Urinary bladder (tissue), 4 donors: ENCODE data around the gene RAB31. TPM values are rescaled to one million over a fixed set of nuclear protein-coding genes. Genes with fewer than 3 reads are reported as not detected.

Source experiments
- DNase-seq: peaks from one replicate; pipeline ENCODE4 v3.0.0-alpha.2; 2015; ENCODE audit errors: extremely low spot score
- H3K27ac ChIP-seq: one replicate; pipeline ENCODE4 v1.5.1; 2013; ENCODE audit warnings: low read depth, mild to moderate bottlenecking, moderate library complexity
- H3K36me3 ChIP-seq: one replicate; pipeline ENCODE4 v1.6.1; 2013; ENCODE audit warnings: mild to moderate bottlenecking, moderate library complexity; ENCODE audit not compliant: insufficient read depth
- H3K4me1 ChIP-seq: one replicate; pipeline ENCODE4 v1.6.1; 2013; ENCODE audit warnings: mild to moderate bottlenecking, moderate library complexity; ENCODE audit not compliant: insufficient read depth
- H3K4me3 ChIP-seq: one replicate; pipeline ENCODE4 v1.5.1; 2013; ENCODE audit warnings: low read depth, low read length
- WGBS: extraction: QIAGEN DNeasy Blood & Tissue Kit; methylation state at CpG from one replicate; pipeline ENCODE4 v1.1.7; 2013; 5-methylcytosine and 5-hydroxymethylcytosine counted together
- polyA plus RNA-seq: library from polyadenylated mRNA; stranded (reverse); fragments of 200-250 nt; gene quantifications from one replicate; pipeline ENCODE4 v1.2.3, GENCODE V29; 2013
- total RNA-seq: library from RNA; depleted of rRNA; stranded (reverse); fragments of >200 nt; gene quantifications from one replicate; pipeline ENCODE4 v1.2.3, GENCODE V29; 2014
- donor health status: healthy with polysubstance abuse.
- donor health status: healthy.

Gene RAB31
- total and polyA plus RNA-seq, 2 donors, result 37.1 to 77.2 TPM

- H3K27ac ChIP-seq, result no peak overlapping the region
- H3K36me3 ChIP-seq, result no peaks in the 10 kb centered on the region
- no peaks in the 10 kb centered on the region for H3K4me1 ChIP-seq
- WGBS, result 85% methylated on average over 10 of the region's 10 CpGs
- DNase-seq, result no peak
- H3K4me3 ChIP-seq, result no peak overlapping the region
These were observed 131.8 kb downstream of the RAB31 start for GRCh38 chr18:9839853-9840252.

- no peak overlapping the region for H3K4me3 ChIP-seq
- no peak overlapping the region for H3K27ac ChIP-seq
- DNase-seq, result no peak
- no peaks in the 10 kb centered on the region for H3K4me1 ChIP-seq
- H3K36me3 ChIP-seq, result peaks cover 2% of the 10 kb centered on the region
- 73% methylated on average over 4 of the region's 4 CpGs for WGBS
These were observed 133.7 kb downstream of the RAB31 start for GRCh38 chr18:9841752-9842151.

- H3K4me1 ChIP-seq, result no peaks in the 10 kb centered on the region
- no peak overlapping the region for H3K27ac ChIP-seq
- peaks cover 2% of the 10 kb centered on the region for H3K36me3 ChIP-seq
- no peak for DNase-seq
- H3K4me3 ChIP-seq, result no peak overlapping the region
- WGBS, result 99% methylated on average over 6 of the region's 6 CpGs
These were observed 134.3 kb downstream of the RAB31 start for GRCh38 chr18:9842448-9842847.

- H3K4me1 ChIP-seq, result no peaks in the 10 kb centered on the region
- no peak overlapping the region for H3K4me3 ChIP-seq
- H3K27ac ChIP-seq, result no peak overlapping the region
- peaks cover 2% of the 10 kb centered on the region for H3K36me3 ChIP-seq
- WGBS, result 90% methylated on average over 3 of the region's 3 CpGs
- DNase-seq, result no peak
These were observed 137.2 kb downstream of the RAB31 start for GRCh38 chr18:9845256-9845655.

GRCh38 chr18:9846162-9846925 lies 138.2 kb downstream of the RAB31 start:
- Histone ChIP-seq H3K27ac (no peak overlapping the region), H3K4me1 (no peaks in the 10 kb centered on the region)
- 72% methylated on average over 10 of the region's 10 CpGs for WGBS

GRCh38 chr18:9848170-9848879 lies 140.2 kb downstream of the RAB31 start:
- Histone ChIP-seq H3K27ac (no peak overlapping the region), H3K4me3 (no peak overlapping the region), H3K4me1 (no peaks in the 10 kb centered on the region), H3K36me3 (peaks cover 2% of the 10 kb centered on the region)
- 79% methylated on average over 5 of the region's 5 CpGs for WGBS
- DNase-seq, result no peak

More at GRCh38 chr18:9846162-9846925, 138.2 kb downstream of the RAB31 start:
- DNase-seq, result no peak
- peaks cover 2% of the 10 kb centered on the region for H3K36me3 ChIP-seq
- no peak overlapping the region for H3K4me3 ChIP-seq

- H3K4me1 ChIP-seq, result no peaks in the 10 kb centered on the region
- H3K27ac ChIP-seq, result peak overlapping the region; percentile 54
- WGBS, result 80% methylated on average over 18 of the region's 18 CpGs
- no peak overlapping the region for H3K4me3 ChIP-seq
- peak; percentile 59 for DNase-seq
- H3K36me3 ChIP-seq, result peaks cover 2% of the 10 kb centered on the region
These were observed 141.5 kb downstream of the RAB31 start for GRCh38 chr18:9849407-9850283.

- H3K27ac ChIP-seq, result no peak overlapping the region
- no peaks in the 10 kb centered on the region for H3K4me1 ChIP-seq
- no peak for DNase-seq
- H3K36me3 ChIP-seq, result peaks cover 2% of the 10 kb centered on the region
- 95% methylated on average over 3 of the region's 3 CpGs for WGBS
- no peak overlapping the region for H3K4me3 ChIP-seq
These were observed 142.2 kb downstream of the RAB31 start for GRCh38 chr18:9850309-9850708.

- Histone ChIP-seq H3K27ac (no peak overlapping the region), H3K4me3 (no peak overlapping the region), H3K4me1 (peaks cover 2% of the 10 kb centered on the region), H3K36me3 (no peaks in the 10 kb centered on the region)
- DNase-seq, result no peak
- WGBS, result 77% methylated on average over 2 of the region's 2 CpGs
These were observed 143.4 kb downstream of the RAB31 start for GRCh38 chr18:9851511-9851910.

GRCh38 chr18:9852266-9853081 lies 144.4 kb downstream of the RAB31 start:
- no peaks in the 10 kb centered on the region for H3K36me3 ChIP-seq
- H3K4me3 ChIP-seq, result no peak overlapping the region
- 91% methylated on average over 5 of the region's 5 CpGs for WGBS
- H3K4me1 ChIP-seq, result peaks cover 2% of the 10 kb centered on the region
- no peak for DNase-seq
- H3K27ac ChIP-seq, result no peak overlapping the region

- Histone ChIP-seq H3K36me3 (no peaks in the 10 kb centered on the region), H3K27ac (peak overlapping the region; percentile 71), H3K4me3 (no peak overlapping the region), H3K4me1 (peaks cover 2% of the 10 kb centered on the region)
- DNase-seq, result no peak
- 78% methylated on average over 12 of the region's 12 CpGs for WGBS
These were observed 146.9 kb downstream of the RAB31 start for GRCh38 chr18:9854801-9855676.

GRCh38 chr18:9855681-9856080 lies 147.6 kb downstream of the RAB31 start:
- Histone ChIP-seq H3K4me3 (no peak overlapping the region), H3K4me1 (peaks cover 2% of the 10 kb centered on the region), H3K27ac (peak overlapping the region; percentile 71), H3K36me3 (no peaks in the 10 kb centered on the region)
- DNase-seq, result no peak
- 87% methylated on average over 9 of the region's 9 CpGs for WGBS
